KOPT-K1 (cell line): ENCODE data around the gene MTMR2.

Experiments
- H3K27ac ChIP-seq: fragments of 200-600 bp; sonication (generic); 2 replicates; pipeline ENCODE4 v1.5.1; 2016; ENCODE audit warnings: antibody characterized with exemption, mild to moderate bottlenecking, low read depth, low read length; ENCODE audit not compliant: poor library complexity, severe bottlenecking
- H3K36me3 ChIP-seq: fragments of 200-600 bp; sonication (generic); 2 replicates; pipeline ENCODE4 v1.5.1; 2017; ENCODE audit warnings: antibody characterized with exemption, mild to moderate bottlenecking, low read length, moderate library complexity; ENCODE audit not compliant: insufficient read depth
- H3K9me3 ChIP-seq: fragments of 200-600 bp; sonication (generic); 2 replicates; pipeline ENCODE4 v1.5.1; 2017; ENCODE audit warnings: antibody characterized with exemption, low read length, mild to moderate bottlenecking; ENCODE audit not compliant: insufficient read depth, poor library complexity, severe bottlenecking

The MTMR2 gene

GRCh38 chr11:95794086-95794485 lies 129.8 kb downstream of the MTMR2 start:
- Histone ChIP-seq H3K27ac (no peak overlapping the region), H3K36me3 (peaks cover 24% of the 10 kb centered on the region), H3K9me3 (no peaks in the 10 kb centered on the region)

DNA sequence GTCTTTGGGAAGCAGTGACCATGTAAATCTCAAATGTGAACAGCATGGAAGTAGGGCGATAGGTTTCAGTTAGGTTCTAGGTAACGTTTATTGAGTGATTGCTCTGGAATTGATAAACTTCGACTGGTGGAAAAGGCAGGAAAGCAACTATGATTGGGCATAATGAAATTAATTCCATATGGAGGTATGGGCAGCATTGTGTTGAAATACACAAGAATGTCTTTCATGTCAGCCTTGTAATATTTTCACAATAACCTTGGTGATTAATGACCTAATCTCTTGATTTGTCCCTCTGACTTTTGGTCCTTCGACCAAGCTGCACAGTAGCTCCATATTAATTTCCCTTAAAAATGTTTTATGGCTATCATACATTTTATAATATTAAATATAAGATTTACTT lies 130.8 kb downstream of the MTMR2 start:
- Histone ChIP-seq H3K36me3 (peaks cover 21% of the 10 kb centered on the region), H3K9me3 (no peaks in the 10 kb centered on the region), H3K27ac (no peak overlapping the region)

DNA sequence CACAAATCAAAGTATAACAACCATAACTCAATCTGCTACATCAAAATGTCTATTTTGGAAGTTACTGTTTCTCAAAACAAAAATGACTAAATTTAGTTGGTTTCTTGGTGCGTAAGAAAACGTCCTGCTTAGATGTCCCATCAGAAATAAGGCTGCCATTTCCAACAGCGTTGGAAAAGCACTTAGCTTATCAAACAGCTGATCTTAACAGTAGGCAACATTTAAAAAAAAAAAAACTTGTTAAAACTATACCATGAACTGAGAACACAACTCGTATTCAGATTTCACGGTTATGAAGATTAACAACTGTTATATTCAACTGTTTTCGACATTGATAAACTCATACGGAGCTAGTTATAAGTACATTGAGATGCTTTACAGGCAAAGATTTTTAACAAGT lies 131.2 kb downstream of the MTMR2 start:
- no peaks in the 10 kb centered on the region for H3K9me3 ChIP-seq
- peak overlapping the region; percentile 90 for H3K27ac ChIP-seq
- H3K36me3 ChIP-seq: peaks cover 23% of the 10 kb centered on the region

DNA sequence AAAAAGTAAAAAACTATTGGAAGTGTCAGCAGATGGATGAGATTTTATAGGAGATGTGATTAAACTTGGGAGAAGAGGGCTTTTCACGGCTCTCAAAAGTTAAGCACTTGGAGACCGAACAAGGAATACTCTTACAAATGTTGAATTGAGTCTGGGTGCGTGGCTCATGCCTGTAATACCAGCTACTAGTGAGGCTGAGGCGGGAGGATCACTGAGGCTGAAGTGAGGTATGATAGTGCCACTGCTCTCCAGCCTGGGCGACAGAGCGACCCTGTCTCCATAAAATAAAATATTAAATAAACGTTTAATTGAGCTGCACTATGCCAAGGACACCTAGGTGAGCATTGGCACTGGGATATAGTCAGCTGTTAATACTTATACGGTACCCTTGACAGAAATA lies 131.7 kb downstream of the MTMR2 start:
- Histone ChIP-seq H3K27ac (peak overlapping the region; percentile 90), H3K36me3 (peaks cover 28% of the 10 kb centered on the region), H3K9me3 (no peaks in the 10 kb centered on the region)

DNA sequence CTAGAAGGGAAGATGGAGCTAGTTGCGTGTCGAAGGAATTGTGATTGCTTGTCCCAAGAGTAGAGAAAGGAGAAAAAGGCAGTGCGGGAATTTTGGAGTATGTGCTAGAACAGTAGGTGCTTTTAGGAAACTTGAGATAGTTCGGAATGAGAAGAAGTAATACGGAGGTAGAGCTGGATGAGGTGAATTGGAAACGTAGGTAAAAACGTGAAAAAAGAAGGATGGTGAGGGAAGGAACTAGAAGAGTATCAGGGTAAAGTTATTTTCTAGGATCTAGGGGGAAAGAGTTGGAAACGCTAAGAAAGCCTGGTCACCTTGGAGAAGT lies 132.2 kb downstream of the MTMR2 start:
- peak overlapping the region; percentile 90 for H3K27ac ChIP-seq
- no peaks in the 10 kb centered on the region for H3K9me3 ChIP-seq
- H3K36me3 ChIP-seq: peaks cover 34% of the 10 kb centered on the region

GRCh38 chr11:95790933-95791708 lies 132.8 kb downstream of the MTMR2 start:
- peak overlapping the region; percentile 90 for H3K27ac ChIP-seq
- H3K36me3 ChIP-seq: peaks cover 37% of the 10 kb centered on the region
- no peaks in the 10 kb centered on the region for H3K9me3 ChIP-seq

DNA sequence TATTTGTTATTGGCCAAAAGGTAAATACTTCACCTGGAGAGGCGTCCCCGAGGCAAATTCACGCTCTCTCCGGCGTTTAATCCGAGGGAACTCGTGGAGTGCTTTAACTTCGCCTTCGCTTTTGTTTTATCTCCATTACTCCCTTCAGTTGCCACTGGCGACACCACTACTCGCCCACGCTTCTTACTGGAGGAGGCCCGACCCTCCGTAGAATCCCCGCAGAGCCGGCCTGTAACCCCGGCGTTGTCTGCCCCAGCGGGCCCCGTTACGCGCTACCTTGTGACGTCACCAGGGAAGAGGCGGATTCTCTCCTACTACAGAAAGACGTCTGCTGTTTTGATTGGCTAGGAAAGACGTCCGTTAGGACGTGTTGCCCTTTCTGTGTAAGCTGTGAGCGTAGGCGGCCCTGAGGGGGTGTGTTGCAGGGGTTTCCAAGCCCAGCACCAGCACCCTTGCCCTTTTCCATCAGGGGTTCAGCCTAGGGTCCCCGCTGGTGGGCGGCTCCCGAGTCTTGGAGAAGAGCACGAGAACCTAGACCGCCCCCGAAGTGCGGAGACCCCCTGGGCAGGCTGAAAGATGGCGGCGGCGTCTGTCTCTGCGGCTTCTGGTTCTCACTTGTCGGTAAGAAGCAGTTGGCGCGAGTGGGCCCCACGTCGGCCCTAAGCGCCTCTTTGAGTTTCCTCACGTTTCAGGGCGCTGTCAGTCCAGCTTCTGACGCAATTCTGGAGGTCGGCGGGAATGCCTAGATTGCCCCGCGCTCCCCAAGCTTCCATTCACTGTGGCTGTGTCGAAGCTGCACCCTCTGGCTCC lies 133.6 kb downstream of the MTMR2 start, which contains the start of gene CEP57:
Gene CEP57, plus strand, starts transcription at position 376 of the 810 bp plus-strand sequence. Its CDS starts 201 bp downstream, at position 577.
- H3K27ac ChIP-seq: peak within 1 kb of the TSS; percentile 90
- no peaks in the 10 kb centered on the region for H3K9me3 ChIP-seq
- H3K36me3 ChIP-seq: peaks cover 37% of the 10 kb centered on the region

GRCh38 chr11:95789506-95790122 lies 134.3 kb downstream of the MTMR2 start, which contains the start of gene FAM76B:
Gene FAM76B (minus strand): TSS chr11:95789782. CDS start chr11:95789478, 304 bp downstream.
- Histone ChIP-seq H3K9me3 (no peaks in the 10 kb centered on the region), H3K36me3 (peaks cover 45% of the 10 kb centered on the region), H3K27ac (peak within 1 kb of the TSS; percentile 90)

DNA sequence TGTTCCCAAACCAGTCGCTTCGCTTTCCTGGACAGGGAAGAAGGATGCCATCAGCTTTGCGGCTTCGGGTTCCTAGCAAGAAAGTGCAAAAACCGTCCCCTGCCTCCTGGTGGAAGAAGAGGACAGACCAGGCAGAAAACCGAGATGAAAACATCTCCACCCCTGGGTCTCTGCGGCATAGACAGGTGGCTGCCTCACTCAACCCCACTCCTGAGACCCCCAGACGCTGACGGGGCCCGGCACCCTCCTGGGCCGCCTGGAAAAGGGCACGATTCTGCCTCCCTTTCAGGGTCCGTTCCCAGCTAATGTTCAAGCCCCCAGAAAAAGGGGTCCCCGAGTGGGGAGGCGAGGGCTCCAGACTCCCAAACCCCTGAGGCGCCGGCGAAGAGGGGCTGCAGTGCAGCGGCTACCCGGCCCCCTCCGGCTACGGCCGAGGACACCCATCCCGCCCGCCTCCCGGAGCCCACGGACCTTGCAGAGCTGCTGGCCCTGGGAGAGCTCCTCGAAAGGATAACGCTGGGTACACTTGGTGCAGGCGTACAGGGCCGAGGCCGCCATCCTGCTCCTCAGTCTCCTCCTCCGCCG lies 134.9 kb downstream of the MTMR2 start:
- Histone ChIP-seq H3K36me3 (peaks cover 46% of the 10 kb centered on the region), H3K9me3 (no peaks in the 10 kb centered on the region), H3K27ac (peak overlapping the region; percentile 90)
